HepG2 (cell line): ENCODE data around the gene HOXD4. TPM values are rescaled to one million over a fixed set of nuclear protein-coding genes. Genes with fewer than 3 reads are reported as not detected.
A peak's percentile ranks its signal among the peaks of the same experiment; 100 is the strongest.

Experiments used
- HDAC6 ChIP-seq: fragments of 200-600 bp; sonication (generic); IDR thresholded peaks from 2 replicates; pipeline ENCODE4 v1.7.0; 2017; ENCODE audit warnings: mild to moderate bottlenecking, antibody characterized with exemption, low read length, low read depth
- MBD4 ChIP-seq: IDR thresholded peaks from 2 replicates; pipeline ENCODE4 v1.6.1; 2012; ENCODE audit warnings: low read length, inconsistent platforms, borderline replicate concordance
- PCBP1 ChIP-seq: fragments of 200-400 bp; formaldehyde crosslinking; IDR thresholded peaks from 2 replicates; pipeline ENCODE4 v1.6.1; 2017; ENCODE audit warnings: mild to moderate bottlenecking, low read depth, low read length, borderline replicate concordance
- PRPF4 ChIP-seq: fragments of 200-400 bp; formaldehyde crosslinking; IDR thresholded peaks from 2 replicates; pipeline ENCODE4 v1.6.1; 2016; ENCODE audit warnings: low read length, low read depth; ENCODE audit not compliant: poor library complexity, severe bottlenecking
- PTBP1 ChIP-seq: fragments of 200-400 bp; formaldehyde crosslinking; IDR thresholded peaks from 2 replicates; pipeline ENCODE4 v1.6.1; 2018; ENCODE audit warnings: low read length, low read depth; ENCODE audit not compliant: poor library complexity, severe bottlenecking
- RXRB ChIP-seq: IDR thresholded peaks from 2 replicates; pipeline ENCODE4 v1.6.1; 2016; ENCODE audit warnings: borderline replicate concordance, missing genetic modification reagents, missing compliant biosample characterization
- ZMYM4 ChIP-seq: sonication (generic); formaldehyde crosslinking; IDR thresholded peaks from 2 replicates; pipeline ENCODE4 v1.8.1; 2023; ENCODE audit warnings: mild to moderate bottlenecking, missing genetic modification reagents
- ZNF615 ChIP-seq: sonication (generic); formaldehyde crosslinking; IDR thresholded peaks from 2 replicates; pipeline ENCODE4 v1.5.0; 2020; ENCODE audit warnings: mild to moderate bottlenecking, missing genetic modification reagents, borderline replicate concordance
- ZSCAN21 ChIP-seq: sonication (generic); formaldehyde crosslinking; IDR thresholded peaks from 2 replicates; pipeline ENCODE4 v1.8.0; 2022; ENCODE audit warnings: mild to moderate bottlenecking, missing genetic modification reagents, moderate library complexity, borderline replicate concordance
- ZSCAN9 ChIP-seq: IDR thresholded peaks from 2 replicates; pipeline ENCODE4 v1.6.1; 2016; ENCODE audit warnings: borderline replicate concordance
- polyA plus RNA-seq, 8 experiments: library from polyadenylated mRNA; depleted of rRNA in 3 of 8; stranded (reverse) in 7 of 8; unstranded in 1 of 8; fragments of >200 nt; fragmentation: Illumina TruSeq in 4 of 8; extraction: Trizol in 4 of 8; gene quantifications; 2 replicates each; pipeline versions ENCODE4 v1.2.1 to v1.2.3, GENCODE V29; 2011 to 2016; ENCODE audit warnings: low read depth in 4 of 8, missing spikeins in 1 of 8, mixed read lengths in 1 of 8; ENCODE audit not compliant: insufficient read depth in 1 of 8
- total RNA-seq, 5 experiments: library from RNA; depleted of rRNA; stranded (reverse); fragments of >200 nt; fragmentation: Illumina TruSeq; extraction: Trizol; gene quantifications; 2 replicates each; pipeline ENCODE4 v1.2.3, GENCODE V29; 2016; ENCODE audit warnings: low read depth in 1 of 5
- TF ChIP-seq, protein P1 (sequence below): IDR thresholded peaks from 2 replicates; pipeline ENCODE4 v1.6.1; 2016
- TF ChIP-seq, protein P2 (sequence below), 2 experiments: sonication (generic) in 1 of 2; formaldehyde crosslinking in 1 of 2; IDR thresholded peaks; 2 replicates each; pipeline versions ENCODE4 v1.6.1 to v1.9.0; 2014 to 2022; ENCODE audit warnings: antibody characterized with exemption in 1 of 2, borderline replicate concordance in 1 of 2, inconsistent platforms in 1 of 2, low read depth in 1 of 2, missing genetic modification reagents in 1 of 2
- TF ChIP-seq, protein P3 (sequence below): sonication (generic); formaldehyde crosslinking; IDR thresholded peaks from 2 replicates; pipeline ENCODE4 v1.4.0; 2020; ENCODE audit warnings: mild to moderate bottlenecking, missing genetic modification reagents, borderline replicate concordance

HOXD4 gene
- total and polyA plus RNA-seq, 2 of the 13 experiments (the other 11 are each of a cell fraction or from before 2014, with no cell fraction given) = not detected

DNA sequence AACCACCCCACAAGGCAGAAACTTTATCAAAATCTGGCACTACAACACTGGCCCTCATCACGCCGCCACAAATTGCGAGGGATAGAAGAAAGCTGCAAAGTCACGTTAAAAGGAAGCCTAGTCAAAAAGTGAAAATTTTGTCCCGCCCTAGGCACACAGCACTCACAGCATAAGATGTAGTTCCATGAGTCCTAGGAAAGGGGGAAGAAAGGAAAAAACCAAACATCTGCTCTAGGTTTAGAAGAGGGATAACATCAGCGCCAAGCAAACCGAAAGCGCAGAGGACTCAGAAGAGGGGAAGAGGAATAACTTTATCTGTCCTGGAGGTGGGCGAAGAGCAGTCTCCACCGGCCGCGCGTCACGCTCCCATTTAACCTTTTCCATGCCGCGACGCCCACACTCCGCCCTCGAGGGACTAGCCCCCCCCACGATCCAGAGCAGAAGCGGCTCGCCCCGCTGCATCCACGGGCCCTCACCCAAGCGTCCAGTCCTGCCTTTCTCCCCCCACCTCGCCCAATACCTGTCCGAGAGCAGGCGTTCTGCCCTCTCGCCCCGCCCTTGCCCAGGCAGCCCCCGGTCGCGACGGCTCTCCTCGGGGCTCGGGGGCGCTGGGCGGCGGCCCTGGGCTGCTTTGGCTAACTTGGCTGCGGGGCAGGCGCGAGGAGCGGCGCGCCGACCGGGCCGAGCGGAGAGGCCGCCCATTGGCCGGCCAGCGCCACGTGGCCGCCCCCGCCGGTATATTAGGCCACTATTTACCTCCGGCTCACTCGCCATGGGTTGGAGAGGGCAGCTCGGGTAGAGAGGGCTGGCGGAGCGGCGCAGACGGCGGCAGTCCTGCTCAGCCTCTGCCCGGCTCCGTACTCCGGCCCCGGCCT lies 36.8 kb downstream of the HOXD4 start, which contains the start of gene HOXD1 (continued):
- peak; percentile 58; the same call in 1 of the 2 replicates for TF ChIP-seq ZSCAN21
- TF ChIP-seq, protein P1, sequence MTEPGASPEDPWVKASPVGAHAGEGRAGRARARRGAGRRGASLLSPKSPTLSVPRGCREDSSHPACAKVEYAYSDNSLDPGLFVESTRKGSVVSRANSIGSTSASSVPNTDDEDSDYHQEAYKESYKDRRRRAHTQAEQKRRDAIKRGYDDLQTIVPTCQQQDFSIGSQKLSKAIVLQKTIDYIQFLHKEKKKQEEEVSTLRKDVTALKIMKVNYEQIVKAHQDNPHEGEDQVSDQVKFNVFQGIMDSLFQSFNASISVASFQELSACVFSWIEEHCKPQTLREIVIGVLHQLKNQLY (CRISPR knock-in tag) = no peak
- TF ChIP-seq MBD4 = no peak
- 0 out of 2 replicates have a peak, but pooled peaks have one; percentile 66 for TF ChIP-seq ZNF615 (CRISPR knock-in tag)
- TF ChIP-seq ZSCAN9 (CRISPR knock-in tag) = no peak
- TF ChIP-seq, protein P2, sequence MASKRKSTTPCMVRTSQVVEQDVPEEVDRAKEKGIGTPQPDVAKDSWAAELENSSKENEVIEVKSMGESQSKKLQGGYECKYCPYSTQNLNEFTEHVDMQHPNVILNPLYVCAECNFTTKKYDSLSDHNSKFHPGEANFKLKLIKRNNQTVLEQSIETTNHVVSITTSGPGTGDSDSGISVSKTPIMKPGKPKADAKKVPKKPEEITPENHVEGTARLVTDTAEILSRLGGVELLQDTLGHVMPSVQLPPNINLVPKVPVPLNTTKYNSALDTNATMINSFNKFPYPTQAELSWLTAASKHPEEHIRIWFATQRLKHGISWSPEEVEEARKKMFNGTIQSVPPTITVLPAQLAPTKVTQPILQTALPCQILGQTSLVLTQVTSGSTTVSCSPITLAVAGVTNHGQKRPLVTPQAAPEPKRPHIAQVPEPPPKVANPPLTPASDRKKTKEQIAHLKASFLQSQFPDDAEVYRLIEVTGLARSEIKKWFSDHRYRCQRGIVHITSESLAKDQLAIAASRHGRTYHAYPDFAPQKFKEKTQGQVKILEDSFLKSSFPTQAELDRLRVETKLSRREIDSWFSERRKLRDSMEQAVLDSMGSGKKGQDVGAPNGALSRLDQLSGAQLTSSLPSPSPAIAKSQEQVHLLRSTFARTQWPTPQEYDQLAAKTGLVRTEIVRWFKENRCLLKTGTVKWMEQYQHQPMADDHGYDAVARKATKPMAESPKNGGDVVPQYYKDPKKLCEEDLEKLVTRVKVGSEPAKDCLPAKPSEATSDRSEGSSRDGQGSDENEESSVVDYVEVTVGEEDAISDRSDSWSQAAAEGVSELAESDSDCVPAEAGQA (IDR thresholded peaks at IDR 0.05; ENCODE audit: low read depth) = no peak
- TF ChIP-seq, protein P2 (CRISPR knock-in tag; IDR thresholded peaks at IDR 0.05; ENCODE audit: borderline replicate concordance) = no peak
- TF ChIP-seq ZMYM4 = peak; percentile 96
- TF ChIP-seq PRPF4 = no peak
- no peak for TF ChIP-seq PTBP1
- no peak for TF ChIP-seq HDAC6
- TF ChIP-seq, protein P3, sequence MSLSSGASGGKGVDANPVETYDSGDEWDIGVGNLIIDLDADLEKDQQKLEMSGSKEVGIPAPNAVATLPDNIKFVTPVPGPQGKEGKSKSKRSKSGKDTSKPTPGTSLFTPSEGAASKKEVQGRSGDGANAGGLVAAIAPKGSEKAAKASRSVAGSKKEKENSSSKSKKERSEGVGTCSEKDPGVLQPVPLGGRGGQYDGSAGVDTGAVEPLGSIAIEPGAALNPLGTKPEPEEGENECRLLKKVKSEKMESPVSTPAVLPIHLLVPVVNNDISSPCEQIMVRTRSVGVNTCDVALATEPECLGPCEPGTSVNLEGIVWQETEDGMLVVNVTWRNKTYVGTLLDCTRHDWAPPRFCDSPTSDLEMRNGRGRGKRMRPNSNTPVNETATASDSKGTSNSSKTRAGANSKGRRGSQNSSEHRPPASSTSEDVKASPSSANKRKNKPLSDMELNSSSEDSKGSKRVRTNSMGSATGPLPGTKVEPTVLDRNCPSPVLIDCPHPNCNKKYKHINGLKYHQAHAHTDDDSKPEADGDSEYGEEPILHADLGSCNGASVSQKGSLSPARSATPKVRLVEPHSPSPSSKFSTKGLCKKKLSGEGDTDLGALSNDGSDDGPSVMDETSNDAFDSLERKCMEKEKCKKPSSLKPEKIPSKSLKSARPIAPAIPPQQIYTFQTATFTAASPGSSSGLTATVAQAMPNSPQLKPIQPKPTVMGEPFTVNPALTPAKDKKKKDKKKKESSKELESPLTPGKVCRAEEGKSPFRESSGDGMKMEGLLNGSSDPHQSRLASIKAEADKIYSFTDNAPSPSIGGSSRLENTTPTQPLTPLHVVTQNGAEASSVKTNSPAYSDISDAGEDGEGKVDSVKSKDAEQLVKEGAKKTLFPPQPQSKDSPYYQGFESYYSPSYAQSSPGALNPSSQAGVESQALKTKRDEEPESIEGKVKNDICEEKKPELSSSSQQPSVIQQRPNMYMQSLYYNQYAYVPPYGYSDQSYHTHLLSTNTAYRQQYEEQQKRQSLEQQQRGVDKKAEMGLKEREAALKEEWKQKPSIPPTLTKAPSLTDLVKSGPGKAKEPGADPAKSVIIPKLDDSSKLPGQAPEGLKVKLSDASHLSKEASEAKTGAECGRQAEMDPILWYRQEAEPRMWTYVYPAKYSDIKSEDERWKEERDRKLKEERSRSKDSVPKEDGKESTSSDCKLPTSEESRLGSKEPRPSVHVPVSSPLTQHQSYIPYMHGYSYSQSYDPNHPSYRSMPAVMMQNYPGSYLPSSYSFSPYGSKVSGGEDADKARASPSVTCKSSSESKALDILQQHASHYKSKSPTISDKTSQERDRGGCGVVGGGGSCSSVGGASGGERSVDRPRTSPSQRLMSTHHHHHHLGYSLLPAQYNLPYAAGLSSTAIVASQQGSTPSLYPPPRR = no peak
- no peak for TF ChIP-seq RXRB (CRISPR knock-in tag)
- TF ChIP-seq PCBP1 = peak; percentile 78; the same call in 1 of the 2 replicates
